ENCODE measurements around the gene PRKCH.

Gene PRKCH

DNA sequence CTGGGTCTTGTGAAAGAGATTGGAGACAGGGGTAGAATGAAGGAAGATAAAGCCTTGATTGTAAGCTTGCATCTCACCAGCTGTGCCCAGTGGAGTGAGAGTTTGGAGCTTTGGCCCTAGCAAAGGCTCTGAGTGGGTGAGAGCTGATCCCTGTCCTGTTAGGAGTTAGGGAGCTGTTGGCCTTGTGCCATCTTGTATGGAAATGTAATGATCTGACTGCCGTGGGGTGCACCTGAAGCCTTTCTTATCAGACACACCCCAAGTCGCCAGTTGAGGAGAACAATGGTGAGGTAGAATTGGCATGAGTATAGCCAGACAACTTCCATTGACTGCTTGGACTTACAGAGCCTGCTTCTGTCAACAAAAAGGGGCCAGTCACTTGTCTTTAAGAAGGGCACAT, 130.1 kb downstream of the PRKCH start:
- Histone ChIP-seq H3K27me3 (ENCODE audit: insufficient read depth, poor library complexity, severe bottlenecking) (no peaks in the 10 kb centered on the region), H3K27ac (replicated peaks) (no peak overlapping the region), H3K4me3 (replicated peaks; ENCODE audit: insufficient read depth, low read length) (no peak overlapping the region)
- no peak for TF ChIP-seq POLR2AphosphoS5 (IDR thresholded peaks at IDR 0.05; ENCODE audit: low read depth)
- no peak for TF ChIP-seq REST (IDR thresholded peaks at IDR 0.05; ENCODE audit: insufficient replicate concordance, low read depth)
- no peak for TF ChIP-seq GABPA (IDR thresholded peaks at IDR 0.05; ENCODE audit: low read depth)
- TF ChIP-seq SPI1 (IDR thresholded peaks at IDR 0.05; ENCODE audit: borderline replicate concordance, low read depth): no peak
- TF ChIP-seq, protein P1, sequence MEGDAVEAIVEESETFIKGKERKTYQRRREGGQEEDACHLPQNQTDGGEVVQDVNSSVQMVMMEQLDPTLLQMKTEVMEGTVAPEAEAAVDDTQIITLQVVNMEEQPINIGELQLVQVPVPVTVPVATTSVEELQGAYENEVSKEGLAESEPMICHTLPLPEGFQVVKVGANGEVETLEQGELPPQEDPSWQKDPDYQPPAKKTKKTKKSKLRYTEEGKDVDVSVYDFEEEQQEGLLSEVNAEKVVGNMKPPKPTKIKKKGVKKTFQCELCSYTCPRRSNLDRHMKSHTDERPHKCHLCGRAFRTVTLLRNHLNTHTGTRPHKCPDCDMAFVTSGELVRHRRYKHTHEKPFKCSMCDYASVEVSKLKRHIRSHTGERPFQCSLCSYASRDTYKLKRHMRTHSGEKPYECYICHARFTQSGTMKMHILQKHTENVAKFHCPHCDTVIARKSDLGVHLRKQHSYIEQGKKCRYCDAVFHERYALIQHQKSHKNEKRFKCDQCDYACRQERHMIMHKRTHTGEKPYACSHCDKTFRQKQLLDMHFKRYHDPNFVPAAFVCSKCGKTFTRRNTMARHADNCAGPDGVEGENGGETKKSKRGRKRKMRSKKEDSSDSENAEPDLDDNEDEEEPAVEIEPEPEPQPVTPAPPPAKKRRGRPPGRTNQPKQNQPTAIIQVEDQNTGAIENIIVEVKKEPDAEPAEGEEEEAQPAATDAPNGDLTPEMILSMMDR (IDR thresholded peaks at IDR 0.05; ENCODE audit: insufficient read depth, low read length): no peak
- DNase-seq (ENCODE audit: low read depth in 1 of 2, low spot score in 1 of 2): no peak

GRCh38 chr14:61451891-61452400, 130.6 kb downstream of the PRKCH start:
- no peak for TF ChIP-seq POLR2AphosphoS5 (IDR thresholded peaks at IDR 0.05; ENCODE audit: low read depth)
- TF ChIP-seq GABPA (IDR thresholded peaks at IDR 0.05; ENCODE audit: low read depth): no peak
- TF ChIP-seq SPI1 (IDR thresholded peaks at IDR 0.05; ENCODE audit: borderline replicate concordance, low read depth): no peak
- TF ChIP-seq, protein P1 (IDR thresholded peaks at IDR 0.05; ENCODE audit: insufficient read depth, low read length): no peak
- TF ChIP-seq REST (IDR thresholded peaks at IDR 0.05; ENCODE audit: insufficient replicate concordance, low read depth): no peak
- no peak overlapping the region for H3K4me3 ChIP-seq (replicated peaks; ENCODE audit: insufficient read depth, low read length)

GRCh38 chr14:61452452-61452851, 131.1 kb downstream of the PRKCH start:
- Histone ChIP-seq H3K27me3 (ENCODE audit: insufficient read depth, poor library complexity, severe bottlenecking) (no peaks in the 10 kb centered on the region), H3K4me3 (replicated peaks; ENCODE audit: insufficient read depth, low read length) (no peak overlapping the region), H3K27ac (replicated peaks) (no peak overlapping the region)
- no peak for DNase-seq (ENCODE audit: low read depth in 1 of 2, low spot score in 1 of 2)
- TF ChIP-seq POLR2AphosphoS5 (IDR thresholded peaks at IDR 0.05; ENCODE audit: low read depth) (no peak), SPI1 (IDR thresholded peaks at IDR 0.05; ENCODE audit: borderline replicate concordance, low read depth) (no peak), REST (IDR thresholded peaks at IDR 0.05; ENCODE audit: insufficient replicate concordance, low read depth) (no peak), GABPA (IDR thresholded peaks at IDR 0.05; ENCODE audit: low read depth) (no peak)
- TF ChIP-seq, protein P1 (IDR thresholded peaks at IDR 0.05; ENCODE audit: insufficient read depth, low read length): no peak

More at GRCh38 chr14:61451891-61452400, 130.6 kb downstream of the PRKCH start:
- H3K27me3 ChIP-seq (ENCODE audit: insufficient read depth, poor library complexity, severe bottlenecking): no peaks in the 10 kb centered on the region
- H3K27ac ChIP-seq (replicated peaks): no peak overlapping the region
- DNase-seq (ENCODE audit: low read depth in 1 of 2, low spot score in 1 of 2): no peak
